COR-L47 (cell line): Measurements from ENCODE around the gene KCTD12.
A peak's percentile ranks its signal among the peaks of the same experiment; 100 is the strongest.
"Not testable (repeated sequence)": the region's sequence is repeated elsewhere in the genome, so short reads cannot be mapped to it uniquely, and the experiment has no call there.

ENCODE experiments used
- DNase-seq: peaks from one replicate; lab custom pipeline; 2025; lab: John Stamatoyannopoulos, UW

The KCTD12 gene

GRCh38 chr13:76886292-76887075 is at the start of gene KCTD12:
Gene KCTD12, minus strand, starts transcription at chr13:76886405. Its CDS starts 257 bp downstream, at chr13:76886148.
- DNase-seq = peak; percentile 67

- DNase-seq = no peak
These were observed 48.5 kb upstream of the KCTD12 start for GRCh38 chr13:76934671-76935070.

- DNase-seq = no peak
These were observed 45.9 kb upstream of the KCTD12 start for GRCh38 chr13:76932076-76932475.

- DNase-seq = no peak
These were observed 43.7 kb upstream of the KCTD12 start for GRCh38 chr13:76929851-76930374.

GRCh38 chr13:76929320-76929719 is 43.1 kb upstream of the KCTD12 start:
- DNase-seq = no peak

- DNase-seq = no peak
These were observed 42.3 kb upstream of the KCTD12 start for GRCh38 chr13:76928456-76928855.

- no peak for DNase-seq
These were observed 41.8 kb upstream of the KCTD12 start for GRCh38 chr13:76927955-76928354.

GRCh38 chr13:76925115-76925514 is 38.9 kb upstream of the KCTD12 start:
- no peak for DNase-seq

GRCh38 chr13:76921516-76921915 is 35.3 kb upstream of the KCTD12 start:
- no peak for DNase-seq

- not testable (repeated sequence) for DNase-seq
These were observed 31.7 kb upstream of the KCTD12 start for GRCh38 chr13:76917755-76918481.

GRCh38 chr13:76917095-76917494 is 30.9 kb upstream of the KCTD12 start:
- no peak for DNase-seq

- DNase-seq = no peak
These were observed 27.7 kb upstream of the KCTD12 start for GRCh38 chr13:76913898-76914297.

GRCh38 chr13:76912476-76912875 is 26.3 kb upstream of the KCTD12 start:
- DNase-seq = no peak

- DNase-seq = no peak
These were observed 18.3 kb upstream of the KCTD12 start for GRCh38 chr13:76904507-76904906.

- peak; percentile 54 for DNase-seq
These were observed 17.4 kb upstream of the KCTD12 start for GRCh38 chr13:76903544-76904162.

GRCh38 chr13:76899066-76899465 is 12.9 kb upstream of the KCTD12 start:
- DNase-seq = not testable (repeated sequence)

- not testable (repeated sequence) for DNase-seq
These were observed 11.0 kb upstream of the KCTD12 start for GRCh38 chr13:76897171-76897570.

GRCh38 chr13:76894401-76895110 is 8.4 kb upstream of the KCTD12 start:
- no peak for DNase-seq

GRCh38 chr13:76892488-76892887 is 6.3 kb upstream of the KCTD12 start:
- DNase-seq = no peak

GRCh38 chr13:76890021-76890420 is 3.8 kb upstream of the KCTD12 start:
- DNase-seq = no peak

- no peak for DNase-seq
These were observed 3.0 kb upstream of the KCTD12 start for GRCh38 chr13:76889254-76889653.

GRCh38 chr13:76888421-76888820 is 2.2 kb upstream of the KCTD12 start:
- no peak for DNase-seq
